ENCODE data around the gene LAMA2. TPM values are rescaled to one million over a fixed set of nuclear protein-coding genes. Genes with fewer than 3 reads are reported as not detected.

The LAMA2 gene
- total and polyA plus RNA-seq, 5 donors, result 28.7 to 176 (median 134) TPM

- H3K27ac ChIP-seq (ENCODE audit: low read length), result no peak overlapping the region
- H3K9me3 ChIP-seq (ENCODE audit: control insufficient read depth, low read length), result no peaks in the 10 kb centered on the region
- no peak for DNase-seq
- intact Hi-C loops (cut with DNase I), result no loop called here
- peaks cover 5% of the 10 kb centered on the region for H3K4me1 ChIP-seq (ENCODE audit: control insufficient read depth, insufficient read depth, low read length)
- H3K27me3 ChIP-seq (ENCODE audit: control insufficient read depth, insufficient read depth), result no peaks in the 10 kb centered on the region
- no peak overlapping the region for H3K4me3 ChIP-seq (ENCODE audit: low read length)
- 44% methylated on average over 6 of the region's 6 CpGs for WGBS
- ATAC-seq, result no peak
Observed at GRCh38 chr6:129493354-129493902, 610.5 kb downstream of the LAMA2 start.

GRCh38 chr6:129494099-129494498, 611.2 kb downstream of the LAMA2 start:
- intact Hi-C loops (cut with DNase I), result no loop called here
- DNase-seq (no peak), ATAC-seq (no peak)
- Histone ChIP-seq H3K27ac (ENCODE audit: low read length) (no peak overlapping the region), H3K27me3 (ENCODE audit: control insufficient read depth, insufficient read depth) (no peaks in the 10 kb centered on the region), H3K4me3 (ENCODE audit: low read length) (no peak overlapping the region), H3K4me1 (ENCODE audit: control insufficient read depth, insufficient read depth, low read length) (peaks cover 5% of the 10 kb centered on the region), H3K9me3 (ENCODE audit: control insufficient read depth, low read length) (no peaks in the 10 kb centered on the region)
- WGBS, result 90% methylated on average over 2 of the region's 2 CpGs

GRCh38 chr6:129494586-129494985, 611.6 kb downstream of the LAMA2 start:
- no peak overlapping the region for H3K27ac ChIP-seq (ENCODE audit: low read length)
- peaks cover 2% of the 10 kb centered on the region for H3K4me1 ChIP-seq (ENCODE audit: control insufficient read depth, insufficient read depth, low read length)
- intact Hi-C loops (cut with DNase I), result no loop called here
- ATAC-seq, result no peak
- H3K9me3 ChIP-seq (ENCODE audit: control insufficient read depth, low read length), result no peaks in the 10 kb centered on the region
- H3K27me3 ChIP-seq (ENCODE audit: control insufficient read depth, insufficient read depth), result no peaks in the 10 kb centered on the region
- H3K4me3 ChIP-seq (ENCODE audit: low read length), result no peak overlapping the region
- no peak for DNase-seq

GRCh38 chr6:129495652-129496051, 612.7 kb downstream of the LAMA2 start:
- H3K4me1 ChIP-seq (ENCODE audit: control insufficient read depth, insufficient read depth, low read length), result peaks cover 2% of the 10 kb centered on the region
- no peak overlapping the region for H3K4me3 ChIP-seq (ENCODE audit: low read length)
- H3K27ac ChIP-seq (ENCODE audit: low read length), result no peak overlapping the region
- ATAC-seq (no peak), DNase-seq (no peak)
- 85% methylated on average over 2 of the region's 2 CpGs for WGBS
- intact Hi-C loops (cut with DNase I), result loop anchor here in 1 of 4 donors (5.0 kb wide), 1 partner anchor 82 kb away; no protein-coding TSS in a partner anchor
- H3K9me3 ChIP-seq (ENCODE audit: control insufficient read depth, low read length), result no peaks in the 10 kb centered on the region
- no peaks in the 10 kb centered on the region for H3K27me3 ChIP-seq (ENCODE audit: control insufficient read depth, insufficient read depth)

GRCh38 chr6:129497481-129498441, 614.8 kb downstream of the LAMA2 start:
- no peaks in the 10 kb centered on the region for H3K27me3 ChIP-seq (ENCODE audit: control insufficient read depth, insufficient read depth)
- no peak overlapping the region for H3K27ac ChIP-seq (ENCODE audit: low read length)
- WGBS, result 50% methylated on average over 6 of the region's 6 CpGs
- ATAC-seq (no peak), DNase-seq (no peak)
- no peaks in the 10 kb centered on the region for H3K9me3 ChIP-seq (ENCODE audit: control insufficient read depth, low read length)
- intact Hi-C loops (cut with DNase I), result loop anchor here in 2 of 4 donors (2.0 to 5.0 kb wide), 2 partner anchors 77 to 80 kb away; no protein-coding TSS in a partner anchor
- peaks cover 5% of the 10 kb centered on the region for H3K4me1 ChIP-seq (ENCODE audit: control insufficient read depth, insufficient read depth, low read length)
- H3K4me3 ChIP-seq (ENCODE audit: low read length), result no peak overlapping the region

GRCh38 chr6:129498541-129498940, 615.6 kb downstream of the LAMA2 start:
- intact Hi-C loops (cut with DNase I), result loop anchor here in 2 of 4 donors (2.0 to 5.0 kb wide), 2 partner anchors 76 to 79 kb away; no protein-coding TSS in a partner anchor
- no peak overlapping the region for H3K27ac ChIP-seq (ENCODE audit: low read length)
- no peak overlapping the region for H3K4me3 ChIP-seq (ENCODE audit: low read length)
- H3K4me1 ChIP-seq (ENCODE audit: control insufficient read depth, insufficient read depth, low read length), result peaks cover 9% of the 10 kb centered on the region
- H3K27me3 ChIP-seq (ENCODE audit: control insufficient read depth, insufficient read depth), result no peaks in the 10 kb centered on the region
- WGBS, result 89% methylated on average over 2 of the region's 2 CpGs
- no peaks in the 10 kb centered on the region for H3K9me3 ChIP-seq (ENCODE audit: control insufficient read depth, low read length)
- DNase-seq (no peak), ATAC-seq (no peak)

GRCh38 chr6:129498950-129499842, 616.3 kb downstream of the LAMA2 start:
- no peak overlapping the region for H3K4me3 ChIP-seq (ENCODE audit: low read length)
- 20% methylated on average over 8 of the region's 8 CpGs for WGBS
- H3K9me3 ChIP-seq (ENCODE audit: control insufficient read depth, low read length), result no peaks in the 10 kb centered on the region
- intact Hi-C loops (cut with DNase I), result loop anchor here in 2 of 4 donors (2.0 to 5.0 kb wide), 2 partner anchors 76 to 78 kb away; no protein-coding TSS in a partner anchor
- peak; percentile 20 to 50 for ATAC-seq
- no peak for DNase-seq
- H3K27ac ChIP-seq (ENCODE audit: low read length), result no peak overlapping the region
- no peaks in the 10 kb centered on the region for H3K27me3 ChIP-seq (ENCODE audit: control insufficient read depth, insufficient read depth)
- H3K4me1 ChIP-seq (ENCODE audit: control insufficient read depth, insufficient read depth, low read length), result peaks cover 9% of the 10 kb centered on the region

GRCh38 chr6:129499843-129500219, 616.9 kb downstream of the LAMA2 start:
- DNase-seq (no peak), ATAC-seq (no peak)
- no peak overlapping the region for H3K27ac ChIP-seq (ENCODE audit: low read length)
- no peaks in the 10 kb centered on the region for H3K9me3 ChIP-seq (ENCODE audit: control insufficient read depth, low read length)
- peaks cover 9% of the 10 kb centered on the region for H3K4me1 ChIP-seq (ENCODE audit: control insufficient read depth, insufficient read depth, low read length)
- no peaks in the 10 kb centered on the region for H3K27me3 ChIP-seq (ENCODE audit: control insufficient read depth, insufficient read depth)
- H3K4me3 ChIP-seq (ENCODE audit: low read length), result no peak overlapping the region
- intact Hi-C loops (cut with DNase I), result loop anchor here in 2 of 4 donors (2.0 to 5.0 kb wide), 2 partner anchors 75 to 77 kb away; no protein-coding TSS in a partner anchor
- 87% methylated on average over 4 of the region's 4 CpGs for WGBS

- Histone ChIP-seq H3K27me3 (ENCODE audit: control insufficient read depth, insufficient read depth) (no peaks in the 10 kb centered on the region), H3K4me3 (ENCODE audit: low read length) (no peak overlapping the region), H3K4me1 (ENCODE audit: control insufficient read depth, insufficient read depth, low read length) (peaks cover 9% of the 10 kb centered on the region), H3K9me3 (ENCODE audit: control insufficient read depth, low read length) (no peaks in the 10 kb centered on the region), H3K27ac (ENCODE audit: low read length) (peak overlapping the region; percentile 37)
- WGBS, result 52% methylated on average over 13 of the region's 13 CpGs
- DNase-seq (peak in 2 of 3 donors; percentile 17 to 62), ATAC-seq (peak; percentile 41 to 74)
- intact Hi-C loops (cut with DNase I), result no loop called here
Observed at GRCh38 chr6:129500958-129501739, 618.2 kb downstream of the LAMA2 start.

Data from right cardiac atrium (tissue), 5 donors.